Mucosa of descending colon (tissue), 3 donors: ENCODE data around the gene CHN2. TPM values are rescaled to one million over a fixed set of nuclear protein-coding genes. Genes with fewer than 3 reads are reported as not detected.

ENCODE experiments used
- ATAC-seq: fragments of 200-7000 bp; cut with Tn5 transposase; one replicate; pipeline ENCODE4 v1.9.1; 2020; ENCODE audit warnings: mild to moderate bottlenecking, moderate library complexity
- DNase-seq, 3 donors: peaks; one replicate each; pipeline ENCODE4 v3.0.0-alpha.2; 2020
- H3K36me3 ChIP-seq: fragments of 200-600 bp; one replicate; pipeline ENCODE4 v1.8.0; 2021; ENCODE audit warnings: low read depth, mild to moderate bottlenecking
- H3K4me1 ChIP-seq: fragments of 200-600 bp; one replicate; pipeline ENCODE4 v1.8.0; 2021; ENCODE audit warnings: low read depth, mild to moderate bottlenecking
- H3K4me3 ChIP-seq: fragments of 200-600 bp; one replicate; pipeline ENCODE4 v1.8.0; 2021; ENCODE audit warnings: mild to moderate bottlenecking
- H3K9me3 ChIP-seq: fragments of 200-600 bp; one replicate; pipeline ENCODE4 v1.8.0; 2021; ENCODE audit warnings: mild to moderate bottlenecking
- intact Hi-C, 2 donors: fragments of 100-400 bp; cut with DNase I in 1 of 2; cut with micrococcal nuclease in 1 of 2; formaldehyde crosslinking; loops; one replicate each; pipeline versions ENCODE4 v1.11.0 to v1.11.1; 2022; cut with DNase I, micrococcal nuclease
- total RNA-seq, 3 donors: library from RNA; stranded (reverse); fragmentation: NEBNext Ultra II Directional in 2 of 3; extraction: Animal tissue kit (Norgen Biotek cat#: 25700) in 2 of 3; gene quantifications; one replicate each; pipeline versions ENCODE4 v1.2.1 to v1.2.4, GENCODE V29; 2021 to 2023
- TF ChIP-seq, protein P1 (sequence below): fragments of 200-600 bp; IDR thresholded peaks from one replicate; pipeline ENCODE4 v1.8.0; 2022; ENCODE audit warnings: antibody characterized with exemption, mild to moderate bottlenecking
- donor health status: DM: no; HTN: no; CAD: no; lungs with moderate emphysema.
- donor health status: DM: no; HTN: no; CAD: no.
- donor health status: DM: no; HTN: yes; CAD: no.

Gene CHN2
- total RNA-seq, 3 donors from 2014 or later, result 18.7 to 41.5 (median 27.6) TPM

DNA sequence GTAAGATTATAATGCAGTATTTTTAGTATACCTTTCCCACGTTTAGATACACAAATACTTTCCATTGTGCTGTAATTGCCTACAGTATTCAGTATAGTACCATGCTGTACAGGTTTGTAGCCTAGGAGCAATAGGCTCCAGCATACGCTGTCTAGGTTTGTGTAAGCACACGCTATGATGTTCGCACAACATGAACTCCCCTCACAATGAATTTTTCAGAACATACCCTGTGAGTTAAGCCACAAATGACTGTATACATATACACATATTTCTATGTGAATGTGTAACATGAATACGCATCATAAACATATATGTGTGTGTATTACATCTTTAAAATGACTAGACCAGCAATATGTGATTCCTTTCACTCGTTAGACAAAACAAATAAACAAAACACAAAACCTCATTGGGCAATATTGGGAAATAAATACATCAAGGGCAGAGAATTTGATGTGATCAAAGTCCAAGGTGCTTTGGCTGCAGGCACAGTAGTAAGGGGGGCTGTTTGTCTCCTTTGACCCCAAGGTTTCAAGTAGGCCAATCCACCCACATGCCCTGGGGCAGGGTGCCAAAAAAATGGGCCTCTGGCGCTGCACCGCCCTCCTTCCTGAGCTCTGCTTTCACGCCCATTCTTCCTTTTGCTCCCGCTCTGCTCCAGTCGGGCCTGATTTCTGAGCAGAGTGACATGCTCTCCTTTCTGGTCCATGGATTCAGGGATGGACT, 33.9 kb downstream of the CHN2 start:
- no peaks in the 10 kb centered on the region for H3K4me1 ChIP-seq
- peak; percentile 68 for ATAC-seq

DNA sequence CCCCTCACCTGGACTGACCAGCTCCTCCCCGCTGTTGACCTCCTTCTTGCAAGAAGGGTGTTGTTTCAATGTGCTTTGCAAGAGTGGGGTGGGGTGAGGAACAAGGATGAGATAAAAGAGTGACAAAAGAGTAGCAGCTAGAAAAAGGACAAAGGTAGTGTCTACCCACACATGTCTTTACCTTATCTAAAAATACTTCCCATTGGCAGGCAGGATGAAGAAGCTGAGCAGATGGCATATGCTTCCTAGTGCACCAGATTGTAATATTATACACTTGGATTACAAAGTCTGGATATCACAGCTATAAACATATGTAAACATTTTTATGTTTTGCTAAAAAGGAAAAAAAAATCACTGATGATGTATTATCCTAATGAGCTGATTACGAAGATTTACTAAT, 34.5 kb downstream of the CHN2 start:
- DNase-seq (no peak), ATAC-seq (peak; percentile 63)
- intact Hi-C loops, result no loop called here
- Histone ChIP-seq H3K36me3 (no peaks in the 10 kb centered on the region), H3K4me1 (no peaks in the 10 kb centered on the region), H3K4me3 (no peak overlapping the region), H3K9me3 (no peaks in the 10 kb centered on the region)
- TF ChIP-seq, protein P1, sequence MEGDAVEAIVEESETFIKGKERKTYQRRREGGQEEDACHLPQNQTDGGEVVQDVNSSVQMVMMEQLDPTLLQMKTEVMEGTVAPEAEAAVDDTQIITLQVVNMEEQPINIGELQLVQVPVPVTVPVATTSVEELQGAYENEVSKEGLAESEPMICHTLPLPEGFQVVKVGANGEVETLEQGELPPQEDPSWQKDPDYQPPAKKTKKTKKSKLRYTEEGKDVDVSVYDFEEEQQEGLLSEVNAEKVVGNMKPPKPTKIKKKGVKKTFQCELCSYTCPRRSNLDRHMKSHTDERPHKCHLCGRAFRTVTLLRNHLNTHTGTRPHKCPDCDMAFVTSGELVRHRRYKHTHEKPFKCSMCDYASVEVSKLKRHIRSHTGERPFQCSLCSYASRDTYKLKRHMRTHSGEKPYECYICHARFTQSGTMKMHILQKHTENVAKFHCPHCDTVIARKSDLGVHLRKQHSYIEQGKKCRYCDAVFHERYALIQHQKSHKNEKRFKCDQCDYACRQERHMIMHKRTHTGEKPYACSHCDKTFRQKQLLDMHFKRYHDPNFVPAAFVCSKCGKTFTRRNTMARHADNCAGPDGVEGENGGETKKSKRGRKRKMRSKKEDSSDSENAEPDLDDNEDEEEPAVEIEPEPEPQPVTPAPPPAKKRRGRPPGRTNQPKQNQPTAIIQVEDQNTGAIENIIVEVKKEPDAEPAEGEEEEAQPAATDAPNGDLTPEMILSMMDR, result no peak

More for the DNA sequence above, 33.9 kb downstream of the CHN2 start:
- DNase-seq, result peak in 2 of 3 donors; percentile 56 to 60
- no peaks in the 10 kb centered on the region for H3K36me3 ChIP-seq
- H3K4me3 ChIP-seq, result no peak overlapping the region
- TF ChIP-seq, protein P1, result no peak
- H3K9me3 ChIP-seq, result no peaks in the 10 kb centered on the region
- intact Hi-C loops, result no loop called here

DNA sequence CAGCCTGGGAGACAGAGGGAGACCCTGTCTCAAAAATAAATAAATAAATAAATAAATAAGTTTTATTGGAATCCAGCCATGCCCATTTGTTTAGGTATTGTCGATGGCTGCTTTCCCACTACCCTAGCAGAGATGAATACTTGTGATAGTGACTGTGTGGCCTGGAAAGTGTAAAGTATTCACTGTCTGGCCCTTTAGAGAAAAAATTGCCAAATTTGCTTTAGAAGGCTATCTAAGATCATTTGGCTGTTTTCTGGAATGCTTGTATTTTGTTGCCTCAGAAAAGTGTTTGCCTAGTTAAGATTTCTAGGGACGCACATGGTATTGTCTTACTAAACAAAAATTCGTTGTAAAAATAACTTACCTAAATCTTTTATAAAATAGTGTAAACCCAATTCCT, 35.4 kb downstream of the CHN2 start:
- no peak for ATAC-seq
- H3K9me3 ChIP-seq, result no peaks in the 10 kb centered on the region
- no peaks in the 10 kb centered on the region for H3K4me1 ChIP-seq
- TF ChIP-seq, protein P1, result no peak
- DNase-seq, result no peak
- intact Hi-C loops, result no loop called here
- no peak overlapping the region for H3K4me3 ChIP-seq
- H3K36me3 ChIP-seq, result no peaks in the 10 kb centered on the region

DNA sequence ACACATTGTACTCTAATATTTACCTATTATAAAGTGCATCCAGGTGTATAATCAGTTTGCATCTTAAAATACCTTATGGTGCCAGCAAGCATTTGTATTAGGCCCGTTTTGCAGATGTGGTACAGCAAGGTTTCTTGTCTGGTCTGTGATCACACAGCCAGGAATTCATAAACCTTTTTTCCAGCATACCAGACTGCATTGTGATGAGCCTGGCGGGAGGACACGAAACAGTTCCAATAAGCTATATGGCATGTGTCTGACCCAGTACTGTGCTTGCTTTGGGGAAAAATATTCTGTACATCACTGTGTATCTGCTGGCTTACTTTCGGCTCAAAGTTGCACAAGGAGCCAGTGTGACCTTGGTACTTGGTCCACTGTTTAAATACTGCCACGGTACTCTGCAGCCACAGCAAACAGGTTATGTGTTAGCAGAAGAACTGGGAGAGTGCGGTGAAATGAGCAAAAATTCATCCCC, 36.3 kb downstream of the CHN2 start:
- intact Hi-C loops, result no loop called here
- H3K9me3 ChIP-seq, result no peaks in the 10 kb centered on the region
- no peaks in the 10 kb centered on the region for H3K36me3 ChIP-seq
- DNase-seq, result no peak
- no peak overlapping the region for H3K4me3 ChIP-seq
- TF ChIP-seq, protein P1, result no peak
- no peak for ATAC-seq
- H3K4me1 ChIP-seq, result no peaks in the 10 kb centered on the region

- ATAC-seq (no peak), DNase-seq (no peak)
- intact Hi-C loops, result no loop called here
- no peaks in the 10 kb centered on the region for H3K4me1 ChIP-seq
- no peaks in the 10 kb centered on the region for H3K9me3 ChIP-seq
- no peaks in the 10 kb centered on the region for H3K36me3 ChIP-seq
- TF ChIP-seq, protein P1, result no peak
- no peak overlapping the region for H3K4me3 ChIP-seq
Observed at GRCh38 chr7:29231671-29232232, 37.2 kb downstream of the CHN2 start.
